A204.1 (cell line): ENCODE results near the gene TIMM10B.
"Not testable (repeated sequence)": the region's sequence is repeated elsewhere in the genome, so short reads cannot be mapped to it uniquely, and the experiment has no call there.

ENCODE experiments used
- FAIRE-seq: peaks from 2 replicates; lab custom pipeline; 2012; peaks lifted over from hg19 to GRCh38; lab: Jason Lieb, UNC

The TIMM10B gene

GRCh38 chr11:6516865-6517264, 35.6 kb downstream of the TIMM10B start:
- no peak for FAIRE-seq

- FAIRE-seq = no peak
Observed at GRCh38 chr11:6520265-6520664, 39.0 kb downstream of the TIMM10B start.

- not testable (repeated sequence) for FAIRE-seq
Observed at GRCh38 chr11:6521946-6522345, 40.6 kb downstream of the TIMM10B start.

- no peak for FAIRE-seq
Observed at GRCh38 chr11:6523253-6523652, 42.0 kb downstream of the TIMM10B start.

- no peak for FAIRE-seq
Observed at GRCh38 chr11:6526411-6527135, 45.3 kb downstream of the TIMM10B start.

- FAIRE-seq = no peak
Observed at GRCh38 chr11:6529266-6529665, 48.0 kb downstream of the TIMM10B start.

GRCh38 chr11:6530848-6531247, 49.5 kb downstream of the TIMM10B start:
- FAIRE-seq = no peak

GRCh38 chr11:6531267-6531752, 50.0 kb downstream of the TIMM10B start:
- no peak for FAIRE-seq
